Memory B cell (primary cell): ENCODE results near the gene SOCS6.
"Not testable (repeated sequence)": the region's sequence is repeated elsewhere in the genome, so short reads cannot be mapped to it uniquely, and the experiment has no call there.

Experiments
- ATAC-seq: fragments of 150-1000 bp; cut with Tn5 transposase; 2 replicates; pipeline ENCODE4 v1.10.0; 2021; ENCODE audit warnings: low read depth, mild to moderate bottlenecking, moderate library complexity
- DNase-seq, 2 donors: peaks; one replicate each; pipeline ENCODE4 v3.0.0; 2022; ENCODE audit warnings: low spot score in 2 of 2
- H3K27ac Mint-ChIP-seq: one replicate; pipeline ENCODE4 v1.8.0; 2022; ENCODE audit warnings: mild to moderate bottlenecking, moderate library complexity, mixed read lengths
- H3K27me3 Mint-ChIP-seq: one replicate; pipeline ENCODE4 v1.8.0; 2022; ENCODE audit warnings: mixed read lengths
- H3K36me3 Mint-ChIP-seq: one replicate; pipeline ENCODE4 v1.8.0; 2022; ENCODE audit warnings: mild to moderate bottlenecking, mixed read lengths
- H3K4me1 Mint-ChIP-seq: one replicate; pipeline ENCODE4 v1.8.0; 2022; ENCODE audit warnings: mixed read lengths
- H3K4me3 Mint-ChIP-seq: one replicate; pipeline ENCODE4 v1.8.0; 2022; ENCODE audit warnings: mild to moderate bottlenecking, moderate library complexity, mixed read lengths
- H3K9me3 Mint-ChIP-seq: one replicate; pipeline ENCODE4 v1.8.0; 2022; ENCODE audit warnings: mixed read lengths

Gene SOCS6

DNA sequence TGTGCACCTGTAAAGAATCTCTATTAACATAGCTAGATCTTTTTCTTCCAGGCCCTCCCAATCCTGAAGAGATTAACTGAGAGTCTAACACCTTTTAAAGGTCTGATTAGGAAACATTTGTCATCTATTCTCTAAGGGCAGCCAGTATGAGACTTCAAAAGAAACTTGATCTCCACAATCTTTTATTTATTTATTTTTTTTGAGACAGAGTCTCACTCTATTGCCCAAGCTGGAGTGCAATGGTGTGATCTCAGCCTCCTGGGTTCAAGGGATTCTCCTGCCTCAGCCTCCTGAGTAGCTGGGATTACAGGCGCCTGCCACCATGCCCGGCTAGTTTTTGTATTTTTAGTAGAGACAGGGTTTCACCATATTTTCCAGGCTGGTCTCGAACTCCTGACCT, 78.5 kb downstream of the SOCS6 start:
- not testable (repeated sequence) for DNase-seq, H3K4me1 Mint-ChIP-seq, H3K4me3 Mint-ChIP-seq, H3K9me3 Mint-ChIP-seq, H3K36me3 Mint-ChIP-seq, ATAC-seq, H3K27ac Mint-ChIP-seq, H3K27me3 Mint-ChIP-seq

DNA sequence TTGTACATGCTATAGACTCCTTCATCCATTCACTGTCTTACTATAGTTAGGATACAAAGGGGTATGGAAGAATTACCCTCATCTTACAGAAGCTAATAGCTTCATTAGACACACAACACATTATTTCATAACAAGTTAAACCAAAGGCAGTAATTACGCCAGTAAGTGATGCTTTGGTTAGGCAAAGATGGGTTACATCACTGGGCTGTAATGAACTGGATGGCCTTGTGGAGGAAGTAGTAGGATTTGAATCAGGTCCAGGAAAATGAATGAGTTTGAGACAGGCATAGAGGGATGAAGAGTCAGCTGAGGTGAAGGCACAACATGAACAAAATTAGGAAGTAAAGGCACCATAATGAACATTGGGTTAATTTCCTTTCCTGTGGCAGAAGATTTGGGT, 80.1 kb downstream of the SOCS6 start:
- Mint-ChIP-seq H3K4me3 (no peak overlapping the region), H3K9me3 (no peaks in the 10 kb centered on the region), H3K36me3 (no peaks in the 10 kb centered on the region), H3K27me3 (peaks cover 8% of the 10 kb centered on the region), H3K4me1 (no peaks in the 10 kb centered on the region), H3K27ac (no peak overlapping the region)
- DNase-seq, result no peak
- ATAC-seq, result no peak

DNA sequence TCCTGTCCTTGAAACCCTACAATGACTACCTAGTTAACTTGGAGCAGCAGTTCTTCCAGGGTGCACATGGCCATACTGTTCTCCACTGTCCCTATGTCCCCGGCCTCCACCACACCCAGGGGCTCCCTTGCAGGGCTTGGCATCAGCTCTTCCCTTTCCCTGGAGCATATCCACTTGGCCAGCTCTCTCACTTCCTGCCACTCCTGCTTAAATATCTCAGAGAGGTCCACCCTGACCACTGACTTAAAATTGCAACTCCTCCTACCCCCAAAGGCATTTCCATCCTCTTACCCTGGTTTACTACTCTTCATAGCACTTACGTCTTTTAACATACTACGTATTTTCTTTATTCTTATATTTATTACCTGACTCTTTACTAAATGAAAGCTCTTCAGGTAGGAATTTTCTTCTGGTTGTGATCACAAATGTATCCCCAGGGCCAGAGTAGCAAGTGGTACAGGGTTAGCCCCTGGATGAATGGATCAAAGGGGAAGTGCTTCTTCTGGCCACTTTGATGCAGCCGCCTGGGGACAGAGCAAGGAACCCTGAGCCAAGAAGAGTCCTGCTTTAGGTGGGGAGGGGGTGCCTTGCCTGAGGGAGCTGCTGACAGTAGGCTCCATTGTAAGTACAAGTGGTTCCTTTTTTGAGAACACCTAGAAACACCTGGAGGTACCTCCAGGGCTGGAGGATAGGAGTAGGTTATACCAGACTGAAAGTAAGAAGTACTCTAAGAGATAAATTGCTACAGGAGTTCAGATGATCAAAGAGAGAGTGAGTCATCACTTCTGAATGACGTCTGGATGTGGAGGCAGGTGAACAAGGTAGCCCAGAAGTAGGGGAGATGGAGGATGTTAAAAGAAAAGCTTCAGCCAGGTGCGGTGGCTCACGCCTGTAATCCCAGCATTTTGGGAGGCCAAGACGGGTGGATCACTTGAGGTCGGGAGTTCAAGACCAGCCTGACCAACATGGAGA, 82.2 kb downstream of the SOCS6 start:
- Mint-ChIP-seq H3K4me3 (no peak overlapping the region), H3K4me1 (no peaks in the 10 kb centered on the region), H3K9me3 (no peaks in the 10 kb centered on the region), H3K36me3 (no peaks in the 10 kb centered on the region), H3K27ac (no peak overlapping the region), H3K27me3 (peaks cover 8% of the 10 kb centered on the region)
- ATAC-seq (no peak), DNase-seq (no peak)

DNA sequence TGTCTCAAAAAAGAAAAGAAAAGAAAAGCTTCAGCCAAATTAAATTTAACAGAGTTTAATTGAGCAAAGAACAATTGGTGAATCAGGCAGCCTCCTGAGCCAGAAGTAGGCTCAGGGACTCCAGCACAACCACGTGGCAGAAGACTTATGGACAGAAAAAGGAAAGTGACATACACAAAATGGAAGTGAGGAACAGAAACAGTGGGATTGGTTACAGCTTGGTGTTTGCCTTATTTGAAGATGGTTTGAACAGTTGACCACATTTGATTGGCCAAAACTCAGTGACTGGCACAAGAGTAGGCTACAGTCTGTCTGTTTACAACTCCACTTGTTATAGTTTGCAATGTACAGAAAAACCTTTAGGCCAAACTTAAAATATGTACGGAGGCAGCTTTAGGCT, 83.1 kb downstream of the SOCS6 start:
- Mint-ChIP-seq H3K27me3 (peaks cover 5% of the 10 kb centered on the region), H3K9me3 (no peaks in the 10 kb centered on the region), H3K27ac (no peak overlapping the region), H3K4me3 (no peak overlapping the region), H3K4me1 (no peaks in the 10 kb centered on the region), H3K36me3 (no peaks in the 10 kb centered on the region)
- no peak for ATAC-seq
- DNase-seq, result no peak

DNA sequence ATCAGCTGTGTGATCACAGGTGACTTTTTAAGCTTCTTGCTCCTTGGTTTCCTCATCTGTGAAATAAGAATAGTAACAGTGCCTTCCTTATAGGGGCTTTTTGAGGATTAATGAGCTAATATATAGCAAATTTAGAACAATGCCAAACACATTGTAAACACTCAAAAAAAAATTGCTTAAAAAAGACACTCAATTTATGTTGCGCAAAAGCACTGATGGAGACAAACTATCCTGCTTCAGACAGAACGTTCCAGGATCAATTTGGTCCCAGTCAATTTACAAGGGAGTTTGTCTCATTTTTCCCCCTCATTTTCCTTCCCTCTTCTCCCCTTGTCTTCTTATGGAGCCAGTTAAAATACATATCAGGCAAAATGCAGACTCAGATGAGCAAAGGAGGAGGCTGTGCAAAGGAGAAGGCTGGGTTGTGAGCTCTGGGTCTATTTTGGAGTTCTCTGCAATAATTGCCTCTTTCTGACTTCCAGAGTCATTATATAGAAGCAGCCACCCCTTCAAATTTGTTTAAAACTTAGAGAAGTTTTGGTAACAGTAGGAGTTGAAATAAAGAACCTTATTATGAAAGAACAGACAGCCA, 83.7 kb downstream of the SOCS6 start:
- no peak overlapping the region for H3K27ac Mint-ChIP-seq
- ATAC-seq (no peak), DNase-seq (no peak)
- no peaks in the 10 kb centered on the region for H3K36me3 Mint-ChIP-seq
- peaks cover 5% of the 10 kb centered on the region for H3K27me3 Mint-ChIP-seq
- no peaks in the 10 kb centered on the region for H3K4me1 Mint-ChIP-seq
- H3K4me3 Mint-ChIP-seq, result no peak overlapping the region
- H3K9me3 Mint-ChIP-seq, result no peaks in the 10 kb centered on the region

DNA sequence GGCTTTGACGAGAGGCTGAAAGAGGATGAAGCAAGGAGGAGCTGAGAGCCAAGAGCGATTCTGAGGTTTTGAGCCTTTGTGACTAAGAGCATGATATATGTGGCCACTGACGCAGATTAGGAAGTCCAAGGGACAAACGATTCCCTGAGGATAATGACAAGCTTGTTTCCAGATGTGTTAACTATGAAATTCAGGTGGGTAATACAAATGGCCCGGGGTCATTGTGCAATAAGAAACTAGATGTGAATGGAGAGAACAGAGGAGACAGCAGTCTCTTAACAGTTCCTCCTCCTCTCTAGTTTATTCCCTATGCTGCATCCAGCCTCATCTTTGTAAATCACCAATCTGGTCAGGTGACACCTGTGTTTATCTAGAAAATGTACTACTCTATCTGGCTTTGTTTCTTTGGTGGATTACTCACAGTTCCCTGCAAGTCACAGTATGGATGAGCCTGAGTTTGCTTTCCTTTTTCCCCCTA, 84.2 kb downstream of the SOCS6 start:
- Mint-ChIP-seq H3K36me3 (no peaks in the 10 kb centered on the region), H3K27ac (no peak overlapping the region)

DNA sequence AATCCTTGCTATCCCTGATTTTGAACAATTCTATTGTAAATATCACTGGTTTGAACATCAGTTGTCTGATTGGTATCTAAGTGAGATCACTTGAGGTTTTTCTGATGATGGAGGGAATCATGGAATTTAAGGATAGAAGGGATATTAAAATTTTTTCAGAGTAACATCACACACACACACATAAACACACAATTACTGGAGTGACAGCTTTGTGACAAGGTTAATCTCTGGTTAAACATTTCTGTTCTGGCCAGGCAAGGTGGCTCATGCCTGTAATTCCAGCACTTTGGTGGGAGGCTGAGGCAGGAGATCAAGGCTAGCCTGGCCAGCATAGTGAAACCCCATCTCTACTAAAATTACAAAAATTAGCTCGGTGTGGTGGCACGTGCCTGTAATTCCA, 85.3 kb downstream of the SOCS6 start:
- Mint-ChIP-seq H3K36me3 (no peaks in the 10 kb centered on the region), H3K27me3 (peaks cover 3% of the 10 kb centered on the region)

More for the DNA sequence above, 84.2 kb downstream of the SOCS6 start:
- Mint-ChIP-seq H3K4me1 (no peaks in the 10 kb centered on the region), H3K27me3 (peaks cover 5% of the 10 kb centered on the region), H3K9me3 (no peaks in the 10 kb centered on the region), H3K4me3 (no peak overlapping the region)
- no peak for ATAC-seq
- DNase-seq, result no peak

DNA sequence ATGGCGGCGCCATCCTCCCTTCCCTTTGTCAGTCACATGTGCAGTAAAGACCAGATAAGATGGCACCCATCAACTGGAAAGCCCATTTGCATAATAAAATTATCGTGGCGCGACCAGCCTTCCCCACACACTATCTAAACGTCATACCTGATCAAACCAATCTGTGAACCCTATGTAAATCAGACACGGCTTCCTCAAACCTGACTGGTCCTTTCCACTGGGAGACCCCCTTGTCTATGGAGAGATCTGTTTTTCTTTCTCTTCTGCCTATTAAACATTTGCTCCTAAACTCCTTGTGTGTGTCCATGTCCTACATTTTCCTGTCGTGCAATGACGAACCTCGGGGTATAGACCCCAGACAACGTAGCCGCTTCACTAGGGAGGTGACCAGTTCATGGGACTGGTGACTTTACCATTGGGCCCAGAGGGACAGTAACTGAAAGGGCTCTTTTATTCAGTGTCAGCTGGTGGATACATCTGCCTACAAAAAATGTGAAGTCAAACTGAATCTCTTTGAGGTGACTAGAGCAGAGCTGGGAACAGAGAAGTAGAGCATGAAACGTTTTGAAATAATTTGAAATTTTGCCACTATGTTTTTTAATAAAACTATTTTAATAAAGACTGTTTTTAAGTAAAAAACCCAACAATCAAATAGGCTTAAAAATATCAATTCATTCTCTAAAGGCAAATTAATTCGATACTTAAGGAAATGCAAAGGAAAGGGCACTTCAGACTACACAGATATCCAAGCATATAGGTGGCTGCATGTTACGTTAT, 87.5 kb downstream of the SOCS6 start:
- H3K4me3 Mint-ChIP-seq, result no peak overlapping the region
- ATAC-seq (no peak), DNase-seq (no peak)
- H3K27me3 Mint-ChIP-seq, result peaks cover under 1% of the 10 kb centered on the region
- no peak overlapping the region for H3K27ac Mint-ChIP-seq
- no peaks in the 10 kb centered on the region for H3K4me1 Mint-ChIP-seq
- H3K36me3 Mint-ChIP-seq, result no peaks in the 10 kb centered on the region
- no peaks in the 10 kb centered on the region for H3K9me3 Mint-ChIP-seq

More for the DNA sequence above, 85.3 kb downstream of the SOCS6 start:
- H3K4me1 Mint-ChIP-seq, result no peaks in the 10 kb centered on the region
- no peak overlapping the region for H3K4me3 Mint-ChIP-seq
- DNase-seq (no peak), ATAC-seq (no peak)
- H3K27ac Mint-ChIP-seq, result no peak overlapping the region
- no peaks in the 10 kb centered on the region for H3K9me3 Mint-ChIP-seq

DNA sequence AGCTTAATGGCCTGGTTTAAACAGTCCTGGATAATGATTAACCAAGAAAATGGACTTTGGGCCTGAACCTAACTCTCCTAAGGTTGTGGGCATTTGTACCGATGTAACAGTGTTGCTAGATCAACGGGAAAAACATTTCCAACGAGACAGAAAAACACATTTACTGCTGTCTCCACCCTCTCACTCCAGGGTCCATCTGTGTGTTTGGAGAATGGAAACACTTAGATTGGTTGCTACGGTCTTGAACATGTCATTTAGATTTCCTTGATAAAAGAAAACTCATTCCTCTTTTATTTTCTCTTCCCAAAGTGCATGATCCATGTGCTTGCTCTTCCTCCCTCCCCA, 88.0 kb downstream of the SOCS6 start:
- no peaks in the 10 kb centered on the region for H3K4me1 Mint-ChIP-seq
- no peak overlapping the region for H3K4me3 Mint-ChIP-seq
- no peaks in the 10 kb centered on the region for H3K27me3 Mint-ChIP-seq
- DNase-seq, result no peak
- H3K27ac Mint-ChIP-seq, result no peak overlapping the region
- H3K36me3 Mint-ChIP-seq, result no peaks in the 10 kb centered on the region
- ATAC-seq, result no peak
- H3K9me3 Mint-ChIP-seq, result no peaks in the 10 kb centered on the region

DNA sequence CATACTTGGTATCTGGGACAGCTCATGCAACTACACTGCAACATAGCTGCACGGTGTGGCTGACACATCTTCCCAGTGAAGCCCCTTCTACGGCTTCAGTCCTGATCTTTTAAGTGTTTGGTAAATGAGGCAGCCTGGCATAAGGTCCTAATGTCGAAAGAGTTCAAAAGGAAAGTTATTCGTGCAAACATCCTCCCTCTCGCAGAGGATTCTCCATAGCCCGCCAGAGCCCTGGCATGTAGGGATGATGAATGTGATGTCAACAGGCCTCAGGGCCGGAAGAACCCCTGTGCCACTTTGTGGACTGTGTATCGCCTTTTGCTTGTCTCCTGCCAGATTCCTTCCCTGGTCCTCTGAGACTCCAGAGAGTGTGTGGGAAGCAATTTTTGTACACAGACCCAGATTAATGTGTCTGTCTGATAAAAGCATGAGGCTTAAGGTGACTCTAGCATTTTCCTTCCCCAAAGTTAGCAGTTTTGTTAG, 88.5 kb downstream of the SOCS6 start:
- no peak overlapping the region for H3K27ac Mint-ChIP-seq

DNA sequence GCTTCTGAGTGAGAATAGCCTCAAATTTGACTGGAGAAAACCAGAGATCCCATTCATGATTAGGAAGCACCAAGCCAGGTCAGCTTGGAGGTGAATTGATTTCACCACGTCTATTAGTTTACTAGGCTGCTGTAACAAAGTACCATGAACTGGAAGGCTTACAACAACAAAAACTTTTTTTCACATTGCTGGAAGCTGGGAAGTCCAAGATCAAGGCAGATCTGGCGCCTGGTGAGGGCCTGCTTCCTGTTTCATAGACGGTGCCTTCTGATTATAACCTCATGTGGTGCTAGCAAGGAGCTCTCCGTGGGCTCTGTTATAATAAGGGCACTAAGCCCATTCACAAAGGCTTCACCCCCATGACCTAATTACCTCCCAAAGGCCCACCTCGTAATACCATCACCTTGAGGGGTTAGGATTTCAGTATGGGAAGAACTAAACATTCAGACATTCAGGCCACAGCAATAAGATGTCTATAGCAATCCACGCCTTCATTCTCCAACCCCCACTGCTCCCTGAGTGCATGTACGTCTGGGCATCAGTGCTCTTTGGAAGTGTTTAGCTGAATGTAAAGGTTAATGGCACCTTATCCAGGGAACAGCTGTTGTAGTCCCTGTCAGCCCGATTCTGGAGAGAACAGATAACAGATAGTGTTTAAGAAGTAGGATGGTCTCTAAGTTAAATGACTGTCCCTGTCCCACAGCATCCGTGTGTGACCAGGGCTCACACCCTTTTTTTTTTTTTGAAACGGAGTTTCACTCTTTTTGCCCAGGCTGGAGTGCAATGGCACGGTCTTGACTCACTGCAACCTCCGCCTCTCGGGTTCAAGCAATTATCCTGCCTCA, 89.2 kb downstream of the SOCS6 start:
- H3K9me3 Mint-ChIP-seq, result no peaks in the 10 kb centered on the region
- no peak overlapping the region for H3K4me3 Mint-ChIP-seq
- H3K36me3 Mint-ChIP-seq, result no peaks in the 10 kb centered on the region
- DNase-seq (no peak), ATAC-seq (no peak)
- no peak overlapping the region for H3K27ac Mint-ChIP-seq
- no peaks in the 10 kb centered on the region for H3K4me1 Mint-ChIP-seq
- H3K27me3 Mint-ChIP-seq, result no peaks in the 10 kb centered on the region

More for the DNA sequence above, 88.5 kb downstream of the SOCS6 start:
- H3K27me3 Mint-ChIP-seq, result no peaks in the 10 kb centered on the region
- H3K36me3 Mint-ChIP-seq, result no peaks in the 10 kb centered on the region
- no peak overlapping the region for H3K4me3 Mint-ChIP-seq
- DNase-seq, result no peak
- H3K4me1 Mint-ChIP-seq, result no peaks in the 10 kb centered on the region
- H3K9me3 Mint-ChIP-seq, result no peaks in the 10 kb centered on the region
- no peak for ATAC-seq
